Erythroblast (primary cell): ENCODE results near the gene ANKRD31.

Source experiments
- GATA1 ChIP-seq: IDR thresholded peaks from 2 replicates; pipeline ENCODE4 v1.6.1; 2011; ENCODE audit warnings: low read depth, mild to moderate bottlenecking, control low read depth, low read length, moderate library complexity
- POLR2A ChIP-seq: IDR thresholded peaks from 2 replicates; pipeline ENCODE4 v1.6.1; 2011; ENCODE audit warnings: mild to moderate bottlenecking, low read length

GRCh38 chr5:75281716-75282465 is 45.2 kb upstream of the ANKRD31 start:
- TF ChIP-seq POLR2A (no peak), GATA1 (no peak)
